ENCODE data around the gene RAD51B.

GRCh38 chr14:68367536-68367935 is 548.0 kb downstream of the RAD51B start:
- TF ChIP-seq POLR2A (IDR thresholded peaks at IDR 0.05), result no peak
- no peak for TF ChIP-seq CTCF (IDR thresholded peaks at IDR 0.05)
- no peak for TF ChIP-seq POLR2AphosphoS5 (IDR thresholded peaks at IDR 0.05; ENCODE audit: insufficient read depth in 1 of 2, low read depth in 1 of 2)

Measured in vagina (tissue), 2 donors.